MCF 10A (cell line): ENCODE results near the gene COPS2. TPM values are rescaled to one million over a fixed set of nuclear protein-coding genes. Genes with fewer than 3 reads are reported as not detected.

Source experiments
- BruUV-seq: library from RNA; stranded (reverse); fragments of 400-500 nt; replicated peaks from 2 replicates; lab custom pipeline; 2021; lab: Mats Ljungman, UMichigan
- CTCF ChIA-PET: fragments of 300-600 bp; sonication (Branson Sonifier 250); formaldehyde crosslinking; extraction: SDS; loops from one replicate; lab custom pipeline; 2021; ENCODE audit warnings: antibody characterized with exemption, inconsistent platforms; lab: Yijun Ruan, JAX
- POLR2A ChIA-PET: fragments of 300-600, 350-650 bp; sonication (Branson Sonifier 250); formaldehyde crosslinking; extraction: SDS; loops from one replicate; lab custom pipeline; 2020; ENCODE audit warnings: antibody characterized with exemption, inconsistent platforms; lab: Yijun Ruan, JAX
- DNase-seq: peaks from one replicate; pipeline ENCODE4 v3.0.0-alpha.2; 2018; ENCODE audit not compliant: unreplicated experiment
- H3K27ac Mint-ChIP-seq: one replicate; pipeline ENCODE4 v1.8.0; 2022; ENCODE audit warnings: mild to moderate bottlenecking, low read depth, mixed read lengths; ENCODE audit not compliant: unreplicated experiment
- H3K27me3 Mint-ChIP-seq: one replicate; pipeline ENCODE4 v1.8.0; 2022; ENCODE audit warnings: mixed read lengths; ENCODE audit not compliant: insufficient read depth, unreplicated experiment
- H3K36me3 Mint-ChIP-seq: one replicate; pipeline ENCODE4 v1.8.0; 2022; ENCODE audit warnings: mild to moderate bottlenecking, moderate library complexity, mixed read lengths; ENCODE audit not compliant: insufficient read depth, unreplicated experiment
- H3K4me1 Mint-ChIP-seq: one replicate; pipeline ENCODE4 v1.8.0; 2022; ENCODE audit warnings: mixed read lengths; ENCODE audit not compliant: insufficient read depth, unreplicated experiment
- H3K4me3 Mint-ChIP-seq: one replicate; pipeline ENCODE4 v1.8.0; 2022; ENCODE audit warnings: mild to moderate bottlenecking, moderate library complexity, mixed read lengths; ENCODE audit not compliant: unreplicated experiment
- H3K9me3 Mint-ChIP-seq: one replicate; pipeline ENCODE4 v1.8.0; 2022; ENCODE audit warnings: mixed read lengths; ENCODE audit not compliant: unreplicated experiment
- intact Hi-C: fragments of 100-400 bp; cut with micrococcal nuclease; formaldehyde crosslinking; loops from 2 replicates; pipeline ENCODE4 v1.14.1; 2022
- total RNA-seq: library from RNA; stranded (reverse); gene quantifications from 2 replicates; pipeline ENCODE4 v1.2.3, GENCODE V29; 2022
- TF ChIP-seq, protein P1 (sequence below): fragments of 200-600 bp; IDR thresholded peaks from one replicate; pipeline ENCODE4 v1.8.0; 2022; ENCODE audit warnings: antibody characterized with exemption, mild to moderate bottlenecking; ENCODE audit not compliant: unreplicated experiment

The COPS2 gene
- total RNA-seq, 1 experiment from 2014 or later, result 123 TPM

DNA sequence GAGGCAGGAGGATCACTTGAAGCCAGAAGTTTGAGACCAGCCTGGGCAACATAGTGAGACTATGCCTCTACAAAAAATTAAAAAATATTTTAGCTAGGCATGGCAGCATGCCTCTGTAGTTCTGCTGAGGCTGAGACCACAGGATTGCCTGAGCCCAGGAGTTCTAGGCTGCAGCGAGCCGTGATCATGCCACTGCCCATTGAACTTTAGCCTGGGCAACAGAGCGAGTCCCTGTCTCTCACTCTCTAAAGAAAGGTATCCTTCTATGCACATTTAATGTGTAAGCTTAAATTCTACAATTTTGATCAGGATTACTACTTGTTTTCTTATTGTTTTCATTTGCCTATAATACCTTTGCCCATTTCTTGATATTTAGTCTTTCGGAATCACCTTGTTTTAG is 41.5 kb upstream of the COPS2 start:
- H3K36me3 Mint-ChIP-seq, result peaks cover 4% of the 10 kb centered on the region
- no peak overlapping the region for H3K4me3 Mint-ChIP-seq
- TF ChIP-seq, protein P1, sequence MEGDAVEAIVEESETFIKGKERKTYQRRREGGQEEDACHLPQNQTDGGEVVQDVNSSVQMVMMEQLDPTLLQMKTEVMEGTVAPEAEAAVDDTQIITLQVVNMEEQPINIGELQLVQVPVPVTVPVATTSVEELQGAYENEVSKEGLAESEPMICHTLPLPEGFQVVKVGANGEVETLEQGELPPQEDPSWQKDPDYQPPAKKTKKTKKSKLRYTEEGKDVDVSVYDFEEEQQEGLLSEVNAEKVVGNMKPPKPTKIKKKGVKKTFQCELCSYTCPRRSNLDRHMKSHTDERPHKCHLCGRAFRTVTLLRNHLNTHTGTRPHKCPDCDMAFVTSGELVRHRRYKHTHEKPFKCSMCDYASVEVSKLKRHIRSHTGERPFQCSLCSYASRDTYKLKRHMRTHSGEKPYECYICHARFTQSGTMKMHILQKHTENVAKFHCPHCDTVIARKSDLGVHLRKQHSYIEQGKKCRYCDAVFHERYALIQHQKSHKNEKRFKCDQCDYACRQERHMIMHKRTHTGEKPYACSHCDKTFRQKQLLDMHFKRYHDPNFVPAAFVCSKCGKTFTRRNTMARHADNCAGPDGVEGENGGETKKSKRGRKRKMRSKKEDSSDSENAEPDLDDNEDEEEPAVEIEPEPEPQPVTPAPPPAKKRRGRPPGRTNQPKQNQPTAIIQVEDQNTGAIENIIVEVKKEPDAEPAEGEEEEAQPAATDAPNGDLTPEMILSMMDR, result no peak
- ChIA-PET CTCF (interaction anchor here (0.6 to 0.8 kb wide), 2 partner anchors 19 to 21 kb away, joined by 3 read pairs; no protein-coding TSS in a partner anchor), POLR2A (interaction anchor here (0.8 to 1.4 kb wide), 2 partner anchors 10 to 338 kb away, joined by 3 to 5 read pairs; no protein-coding TSS in a partner anchor)
- BruUV-seq, result no TSS peak
- H3K9me3 Mint-ChIP-seq, result no peaks in the 10 kb centered on the region
- no peak overlapping the region for H3K27ac Mint-ChIP-seq
- DNase-seq, result no peak
- intact Hi-C loops, result no loop called here
- no peaks in the 10 kb centered on the region for H3K27me3 Mint-ChIP-seq
- peaks cover 16% of the 10 kb centered on the region for H3K4me1 Mint-ChIP-seq

DNA sequence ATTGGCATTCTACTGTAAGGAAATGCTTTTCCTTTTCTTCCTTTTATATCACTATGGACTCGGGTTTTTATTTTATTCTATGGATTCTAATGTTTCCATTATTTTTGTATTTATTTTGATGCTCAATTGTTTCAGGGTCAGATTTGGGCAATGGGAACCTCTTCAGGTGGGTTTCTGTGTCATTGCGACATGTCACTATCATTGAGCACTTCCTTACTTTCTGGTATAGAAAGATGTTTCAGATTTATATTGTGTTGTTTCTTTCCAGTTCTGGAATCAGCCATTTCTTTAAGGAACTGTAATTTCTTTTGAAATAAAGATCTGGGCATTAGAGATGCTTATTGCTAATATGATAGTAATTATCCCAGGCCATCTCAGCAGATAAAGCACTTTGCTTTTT is 36.5 kb upstream of the COPS2 start:
- Mint-ChIP-seq H3K9me3 (no peaks in the 10 kb centered on the region), H3K36me3 (peaks cover 19% of the 10 kb centered on the region), H3K4me1 (peaks cover 8% of the 10 kb centered on the region), H3K4me3 (no peak overlapping the region), H3K27ac (no peak overlapping the region), H3K27me3 (no peaks in the 10 kb centered on the region)
- no peak for DNase-seq
- intact Hi-C loops, result no loop called here
- ChIA-PET POLR2A (interaction anchor here (1.0 kb wide), 1 partner anchor 36 kb away, joined by 4 read pairs; the partner anchor contains the start of gene COPS2), CTCF (no interaction called here)
- BruUV-seq, result no TSS peak
- TF ChIP-seq, protein P1, result no peak

DNA sequence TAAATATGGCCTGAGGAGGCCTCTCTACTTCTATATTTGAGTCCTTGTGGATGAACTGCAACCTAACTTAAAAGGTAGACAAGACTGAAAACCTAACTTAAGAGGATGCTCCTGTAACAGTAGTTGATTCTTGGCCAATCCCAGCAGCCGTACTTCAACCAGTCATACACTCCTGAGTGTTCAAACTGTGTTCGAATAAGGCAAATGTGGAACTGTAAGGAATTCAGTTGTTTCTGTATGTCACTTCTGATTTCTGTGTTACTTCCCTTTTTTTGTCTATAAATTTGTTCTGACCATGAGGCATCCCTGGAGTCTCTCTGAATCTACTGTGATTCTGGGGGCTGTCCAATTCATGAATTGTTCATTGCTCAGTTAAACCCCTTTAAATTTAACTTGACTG is 35.2 kb upstream of the COPS2 start:
- no peak for DNase-seq

DNA sequence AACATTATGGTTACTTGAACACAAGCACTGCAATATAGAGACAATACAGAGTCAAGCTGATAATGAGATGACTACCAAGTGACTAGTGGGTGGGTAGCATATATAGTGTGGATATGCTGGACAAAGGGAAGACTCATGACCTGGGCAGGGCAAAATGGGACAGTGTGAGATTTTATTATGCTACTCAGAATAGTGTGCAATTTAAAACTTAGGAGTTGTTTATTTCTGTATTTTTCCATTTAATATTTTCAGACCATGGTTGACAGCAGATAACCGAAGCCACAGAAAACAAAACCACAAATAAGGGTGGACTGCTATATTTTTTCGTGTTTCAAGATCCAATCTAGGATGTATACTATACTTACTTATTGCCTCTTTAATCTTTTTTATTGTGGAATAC is 34.2 kb upstream of the COPS2 start:
- H3K27ac Mint-ChIP-seq, result no peak overlapping the region
- POLR2A ChIA-PET, result no interaction called here
- H3K4me1 Mint-ChIP-seq, result peaks cover 19% of the 10 kb centered on the region
- CTCF ChIA-PET, result no interaction called here
- TF ChIP-seq, protein P1, result no peak
- H3K4me3 Mint-ChIP-seq, result no peak overlapping the region
- no TSS peak for BruUV-seq
- intact Hi-C loops, result no loop called here
- H3K36me3 Mint-ChIP-seq, result peaks cover 19% of the 10 kb centered on the region
- DNase-seq, result no peak
- H3K9me3 Mint-ChIP-seq, result no peaks in the 10 kb centered on the region
- H3K27me3 Mint-ChIP-seq, result no peaks in the 10 kb centered on the region

More for the DNA sequence above, 35.2 kb upstream of the COPS2 start:
- H3K4me1 Mint-ChIP-seq, result peaks cover 11% of the 10 kb centered on the region
- H3K27ac Mint-ChIP-seq, result no peak overlapping the region
- peaks cover 19% of the 10 kb centered on the region for H3K36me3 Mint-ChIP-seq
- no peaks in the 10 kb centered on the region for H3K9me3 Mint-ChIP-seq
- H3K4me3 Mint-ChIP-seq, result no peak overlapping the region
- no TSS peak for BruUV-seq
- no peaks in the 10 kb centered on the region for H3K27me3 Mint-ChIP-seq
- ChIA-PET CTCF (no interaction called here), POLR2A (no interaction called here)
- intact Hi-C loops, result no loop called here
- TF ChIP-seq, protein P1, result no peak
